Retinal pigment epithelial cell (primary cell): ENCODE data around the gene OBP2A.
"Not testable (repeated sequence)": the region's sequence is repeated elsewhere in the genome, so short reads cannot be mapped to it uniquely, and the experiment has no call there.

Experiments used
- DNase-seq: peaks from one replicate; pipeline ENCODE4 v3.0.0-alpha.2; 2010; ENCODE audit warnings: low read depth
- H3K4me3 ChIP-seq: 2 replicates; pipeline ENCODE4 v1.5.1; 2011; ENCODE audit warnings: mild to moderate bottlenecking, low read length, control low read depth, moderate library complexity
- TF ChIP-seq, protein P1 (sequence below): conservative IDR thresholded peaks from 2 replicates; pipeline ENCODE4 v1.5.1; 2011; ENCODE audit warnings: low read depth, low read length, control low read depth, inconsistent platforms

The OBP2A gene, protein sequence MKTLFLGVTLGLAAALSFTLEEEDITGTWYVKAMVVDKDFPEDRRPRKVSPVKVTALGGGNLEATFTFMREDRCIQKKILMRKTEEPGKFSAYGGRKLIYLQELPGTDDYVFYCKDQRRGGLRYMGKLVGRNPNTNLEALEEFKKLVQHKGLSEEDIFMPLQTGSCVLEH

DNA sequence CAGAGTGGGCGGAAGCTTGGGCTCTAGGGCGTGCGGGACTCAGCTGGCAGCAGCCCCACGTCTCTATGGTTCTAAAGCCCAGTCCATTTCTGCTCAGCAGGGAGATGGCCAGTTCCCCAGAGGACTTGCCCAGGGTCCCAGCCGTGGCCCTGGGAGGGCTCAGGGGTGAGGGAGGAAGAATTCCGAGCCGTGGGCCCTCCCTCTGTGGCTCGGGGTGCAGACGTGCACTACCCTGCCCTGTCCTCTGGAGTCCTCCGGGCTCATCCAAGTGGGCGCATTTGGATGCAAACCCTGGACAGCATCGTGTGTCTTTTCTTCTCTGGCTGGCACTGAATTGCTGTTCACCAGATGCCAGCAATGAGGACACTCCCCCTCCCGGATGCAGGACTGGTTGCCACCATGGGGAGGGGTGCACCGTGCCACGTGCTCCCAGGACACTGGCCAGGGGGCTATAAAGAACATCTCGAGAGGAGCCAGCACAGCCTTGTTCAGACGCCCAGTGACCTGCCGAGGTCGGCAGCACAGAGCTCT, at the start of gene OBP2A:
OBP2A (plus strand) TSS at position 481 of the 531 bp plus-strand sequence. CDS start 55 bp downstream, outside the sequence.
- not testable (repeated sequence) for DNase-seq, H3K4me3 ChIP-seq

DNA sequence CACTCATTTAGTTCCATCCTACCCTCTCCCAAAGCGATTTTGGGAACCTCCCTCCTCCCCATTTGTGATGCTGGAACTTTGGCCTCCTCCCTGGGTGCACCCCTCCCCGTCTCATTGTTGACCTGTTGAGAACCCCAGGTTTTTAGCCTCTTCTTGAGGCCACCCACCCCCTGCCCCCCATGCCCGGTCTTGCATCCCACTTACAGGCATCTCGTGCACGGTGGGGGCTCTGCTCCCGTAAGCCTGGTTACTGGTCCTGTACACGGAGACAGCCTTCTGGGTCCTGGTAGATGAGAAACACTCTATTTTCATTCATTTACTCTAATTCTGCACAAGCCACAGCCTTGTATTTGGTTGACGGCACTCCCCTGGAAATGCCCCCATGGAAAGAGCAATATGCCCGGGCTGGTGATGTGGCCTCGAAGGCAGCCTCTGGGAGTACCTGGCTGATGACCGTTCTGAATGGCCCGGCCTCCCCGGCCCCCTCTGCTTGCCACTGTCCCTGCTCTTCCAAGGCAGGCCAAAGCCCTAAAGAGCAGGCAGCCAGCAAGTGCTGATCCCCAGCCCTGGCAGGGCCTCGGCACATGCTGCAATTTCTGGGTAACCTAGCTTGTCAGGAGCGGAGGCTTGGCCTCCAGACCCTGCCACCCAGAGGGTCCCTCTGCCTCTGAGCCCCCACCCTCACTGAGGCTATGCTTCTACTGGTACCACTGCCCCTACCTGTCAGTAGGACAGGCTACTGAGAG, 47.4 kb upstream of the OBP2A start:
- no peak for DNase-seq
- TF ChIP-seq, protein P1, sequence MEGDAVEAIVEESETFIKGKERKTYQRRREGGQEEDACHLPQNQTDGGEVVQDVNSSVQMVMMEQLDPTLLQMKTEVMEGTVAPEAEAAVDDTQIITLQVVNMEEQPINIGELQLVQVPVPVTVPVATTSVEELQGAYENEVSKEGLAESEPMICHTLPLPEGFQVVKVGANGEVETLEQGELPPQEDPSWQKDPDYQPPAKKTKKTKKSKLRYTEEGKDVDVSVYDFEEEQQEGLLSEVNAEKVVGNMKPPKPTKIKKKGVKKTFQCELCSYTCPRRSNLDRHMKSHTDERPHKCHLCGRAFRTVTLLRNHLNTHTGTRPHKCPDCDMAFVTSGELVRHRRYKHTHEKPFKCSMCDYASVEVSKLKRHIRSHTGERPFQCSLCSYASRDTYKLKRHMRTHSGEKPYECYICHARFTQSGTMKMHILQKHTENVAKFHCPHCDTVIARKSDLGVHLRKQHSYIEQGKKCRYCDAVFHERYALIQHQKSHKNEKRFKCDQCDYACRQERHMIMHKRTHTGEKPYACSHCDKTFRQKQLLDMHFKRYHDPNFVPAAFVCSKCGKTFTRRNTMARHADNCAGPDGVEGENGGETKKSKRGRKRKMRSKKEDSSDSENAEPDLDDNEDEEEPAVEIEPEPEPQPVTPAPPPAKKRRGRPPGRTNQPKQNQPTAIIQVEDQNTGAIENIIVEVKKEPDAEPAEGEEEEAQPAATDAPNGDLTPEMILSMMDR, result no peak
- H3K4me3 ChIP-seq, result no peak overlapping the region

DNA sequence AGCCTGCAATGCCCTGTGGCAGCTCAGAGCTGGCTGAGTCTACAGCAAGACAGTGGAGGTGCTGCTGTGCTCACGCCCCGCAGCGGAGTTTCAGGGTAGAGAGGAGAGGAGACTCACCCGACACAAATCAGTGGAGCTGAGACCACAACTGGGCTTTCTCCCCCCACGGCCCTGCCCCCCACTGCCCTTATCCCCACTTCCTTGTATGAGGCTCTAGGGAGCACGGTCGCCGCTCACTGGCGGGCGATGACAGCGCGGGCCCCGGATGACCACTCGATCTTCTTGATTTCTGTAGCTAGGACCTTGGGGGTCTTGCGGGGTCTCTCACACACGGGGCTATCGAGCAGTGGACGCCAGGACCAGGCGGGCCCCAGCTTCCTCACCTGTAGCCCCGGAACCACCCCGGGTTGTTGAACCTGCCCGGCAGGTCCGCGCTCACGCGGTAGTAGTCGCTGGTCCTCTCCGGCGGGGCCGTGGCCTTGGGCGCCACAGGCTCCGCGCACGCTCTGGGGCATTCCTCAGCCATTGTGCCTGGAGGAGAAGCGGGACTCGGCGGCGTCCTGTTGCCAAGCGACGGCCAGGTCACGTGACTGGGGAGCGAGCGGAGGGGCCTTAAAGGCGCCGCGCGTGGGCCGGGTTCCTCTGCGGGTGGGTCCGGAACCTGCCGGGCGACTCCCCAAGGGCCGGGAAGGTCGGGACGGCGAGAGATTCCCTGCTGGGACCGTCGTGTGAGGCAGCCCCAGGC, 46.4 kb upstream of the OBP2A start:
- H3K4me3 ChIP-seq, result peak overlapping the region; percentile 74
- TF ChIP-seq, protein P1, result peak; percentile 1
- DNase-seq, result peak; percentile 44

DNA sequence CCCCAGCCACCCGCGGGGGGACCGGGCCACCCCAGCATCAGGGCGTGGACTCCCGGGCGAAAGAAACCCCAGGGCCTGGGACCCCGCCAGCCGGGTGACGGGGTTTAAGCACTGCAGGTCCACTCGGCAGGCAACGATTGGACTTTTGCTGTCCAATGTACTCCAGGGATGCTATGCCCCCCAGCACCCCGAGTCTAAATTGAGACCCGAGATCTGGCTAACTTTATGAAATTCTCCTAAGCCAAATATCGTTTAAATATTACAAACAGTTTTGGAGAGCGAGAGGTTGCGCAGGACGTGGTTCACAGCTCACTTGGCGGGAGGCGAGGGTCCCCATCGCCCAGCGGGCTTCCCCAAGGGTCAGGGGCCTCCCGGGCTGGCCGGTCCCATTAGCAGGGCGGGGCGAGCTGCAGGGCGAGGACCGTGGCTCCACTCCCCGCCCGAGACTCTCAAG, 45.8 kb upstream of the OBP2A start:
- TF ChIP-seq, protein P1, result no peak
- H3K4me3 ChIP-seq, result peak overlapping the region; percentile 74
- DNase-seq, result no peak

DNA sequence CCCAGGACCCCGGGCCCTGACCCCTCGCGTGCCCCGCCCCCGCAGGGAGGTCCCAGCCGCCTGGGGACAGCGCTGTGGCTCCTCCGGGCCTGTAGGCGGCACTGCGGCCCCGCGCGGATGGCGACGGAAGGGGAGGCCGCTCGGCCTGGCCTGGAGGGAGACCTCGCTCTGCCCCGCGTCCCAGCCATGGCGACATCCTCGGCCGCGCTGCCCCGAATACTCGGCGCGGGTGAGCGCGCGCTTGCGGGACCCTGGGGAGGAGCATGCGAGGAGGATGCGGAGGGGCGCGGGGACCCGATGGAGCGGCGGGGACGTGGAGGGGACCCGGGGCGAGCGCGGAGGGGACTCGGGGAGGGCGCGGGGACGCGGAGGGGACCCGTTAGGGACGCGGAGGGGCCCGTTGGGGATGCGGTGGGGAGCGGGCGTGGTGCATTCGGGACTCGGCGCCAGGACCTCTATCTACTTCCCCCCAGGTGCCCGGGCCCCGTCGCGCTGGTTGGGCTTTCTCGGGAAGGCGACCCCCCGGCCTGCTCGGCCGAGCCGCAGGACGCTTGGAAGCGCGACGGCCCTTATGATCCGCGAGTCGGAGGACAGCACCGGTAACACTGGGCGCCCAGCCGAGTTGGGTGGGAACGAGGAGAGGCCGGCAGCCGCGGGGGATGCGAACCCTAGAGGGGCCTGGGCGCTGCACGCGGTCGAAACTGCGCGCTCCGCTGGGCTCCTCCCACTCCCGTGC, 45.2 kb upstream of the OBP2A start, which contains the start of gene MRPS2:
MRPS2 (plus strand) TSS at position 158 of the 736 bp plus-strand sequence; CDS start at position 187, 29 bp downstream.
- peak within 1 kb of the TSS; percentile 74 for H3K4me3 ChIP-seq
- TF ChIP-seq, protein P1, result peak; percentile 79
- DNase-seq, result peak; percentile 39

DNA sequence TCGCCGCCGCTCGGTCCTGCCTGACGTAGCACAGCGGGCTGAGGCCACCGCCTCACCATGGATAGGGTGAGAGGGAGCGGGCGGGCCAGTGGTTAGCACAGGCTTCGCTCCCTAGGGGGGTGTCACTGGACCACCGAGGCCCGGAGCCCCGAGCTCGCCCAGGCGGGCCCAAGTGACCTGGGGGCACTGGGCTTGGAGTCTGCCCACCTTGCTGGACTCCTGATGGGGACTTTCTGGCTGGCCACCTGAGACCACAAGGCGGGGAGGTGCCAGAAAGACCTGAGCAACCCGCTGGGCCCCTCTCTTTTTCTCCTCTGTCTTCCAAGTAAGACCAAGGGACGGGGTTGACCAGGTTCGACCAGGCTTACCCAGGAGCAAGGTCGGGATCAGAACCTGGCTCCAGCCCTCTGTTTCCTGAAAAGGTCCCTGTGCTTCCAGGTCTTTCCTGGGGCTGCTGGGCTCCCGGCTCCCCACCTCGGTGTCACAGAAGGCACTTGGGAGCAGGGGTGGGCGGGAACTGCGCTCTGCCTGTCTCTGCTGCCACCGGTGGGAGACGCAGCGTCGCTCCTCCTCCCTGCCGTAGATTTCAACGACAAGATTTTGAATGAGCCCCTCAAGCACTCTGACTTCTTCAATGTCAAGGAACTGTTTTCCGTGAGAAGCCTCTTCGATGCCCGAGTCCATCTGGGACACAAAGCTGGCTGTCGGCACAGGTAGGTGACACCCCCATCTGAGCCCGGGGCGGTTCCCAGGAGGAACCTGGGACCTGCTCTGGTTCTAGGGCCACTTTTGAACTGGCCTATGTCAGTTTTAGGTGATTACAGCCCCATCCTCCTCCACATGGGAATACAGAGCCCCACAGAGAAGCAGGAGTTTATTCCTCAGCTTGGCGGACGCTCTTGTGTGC, 44.4 kb upstream of the OBP2A start:
- DNase-seq, result no peak

More for the DNA sequence above, 44.4 kb upstream of the OBP2A start:
- TF ChIP-seq, protein P1, result no peak
- H3K4me3 ChIP-seq, result peak overlapping the region; percentile 74
